PC-3 (cell line): ENCODE data around the gene TM4SF4. TPM values are rescaled to one million over a fixed set of nuclear protein-coding genes. Genes with fewer than 3 reads are reported as not detected.

Experiments
- ATAC-seq: fragments of 200-7000 bp; cut with Tn5 transposase; 2 replicates; pipeline ENCODE4 v1.9.1; 2020; ENCODE audit warnings: mild to moderate bottlenecking, moderate library complexity
- BruUV-seq: library from RNA; stranded (reverse); fragments of 400-500 nt; replicated peaks from 2 replicates; lab custom pipeline; 2021; lab: Mats Ljungman, UMichigan
- CTCF ChIA-PET: fragments of 300-600 bp; sonication (Branson Sonifier 250); formaldehyde crosslinking; loops from one replicate; lab custom pipeline; 2022; ENCODE audit warnings: antibody characterized with exemption; lab: Charles Lee
- POLR2A ChIA-PET: fragments of 300-600 bp; sonication (Branson Sonifier 250); formaldehyde crosslinking; loops from one replicate; lab custom pipeline; 2022; ENCODE audit warnings: antibody characterized with exemption; ENCODE audit not compliant: unreplicated experiment; lab: Charles Lee
- DNase-seq: peaks from one replicate; pipeline ENCODE4 v3.0.0-alpha.2; 2015
- H2AFZ ChIP-seq: fragments of 300-600 bp; sonication (generic); 2 replicates; pipeline ENCODE4 v1.6.0; 2016; ENCODE audit warnings: antibody characterized with exemption, low read length
- H3F3A ChIP-seq: fragments of 300-600 bp; sonication (generic); one replicate; pipeline ENCODE4 v1.6.0; 2017; ENCODE audit warnings: antibody characterized with exemption, low read length, control low read depth, mild to moderate bottlenecking; ENCODE audit not compliant: unreplicated experiment
- H3K27ac ChIP-seq: fragments of 300-600 bp; sonication (generic); 2 replicates; pipeline ENCODE4 v1.5.1; 2016; ENCODE audit warnings: mild to moderate bottlenecking, low read length
- H3K27me3 ChIP-seq: fragments of 300-600 bp; sonication (generic); 2 replicates; pipeline ENCODE4 v1.6.1; 2016; ENCODE audit warnings: low read length, mixed read lengths
- H3K36me3 ChIP-seq: fragments of 300-600 bp; sonication (generic); 2 replicates; pipeline ENCODE4 v1.6.1; 2016; ENCODE audit warnings: low read depth, mixed run types, low read length, mixed read lengths
- H3K4me1 ChIP-seq: fragments of 300-600 bp; sonication (generic); 2 replicates; pipeline ENCODE4 v1.5.1; 2016; ENCODE audit warnings: low read length; ENCODE audit not compliant: insufficient read depth
- H3K4me2 ChIP-seq: fragments of 300-600 bp; sonication (generic); 2 replicates; pipeline ENCODE4 v1.6.0; 2016; ENCODE audit warnings: low read length
- H3K4me3 ChIP-seq: fragments of 300-600 bp; sonication (generic); 2 replicates; pipeline ENCODE4 v1.5.1; 2016; ENCODE audit warnings: mild to moderate bottlenecking, low read length, mixed read lengths
- H3K79me2 ChIP-seq: fragments of 300-600 bp; sonication (generic); 2 replicates; pipeline ENCODE4 v1.6.1; 2017; ENCODE audit warnings: low read length, mixed read lengths
- H3K9ac ChIP-seq: fragments of 300-600 bp; sonication (generic); 2 replicates; pipeline ENCODE4 v1.6.0; 2016; ENCODE audit warnings: mild to moderate bottlenecking, low read length
- H3K9me2 ChIP-seq: fragments of 300-600 bp; sonication (generic); replicated peaks from 2 replicates; pipeline ENCODE4 v1.6.1; 2016; ENCODE audit warnings: mixed run types, low read length, mixed read lengths
- H3K9me3 ChIP-seq: fragments of 300-600 bp; sonication (generic); 2 replicates; pipeline ENCODE4 v1.6.1; 2016; ENCODE audit warnings: low read length, mixed read lengths
- H4K20me1 ChIP-seq: fragments of 300-600 bp; sonication (generic); 2 replicates; pipeline ENCODE4 v1.6.1; 2016; ENCODE audit warnings: low read length, mixed read lengths
- EZH2 ChIP-seq: fragments of 300-600 bp; sonication (generic); IDR thresholded peaks from one replicate; pipeline ENCODE4 v1.6.1; 2017; ENCODE audit warnings: antibody characterized with exemption, mild to moderate bottlenecking, low read length; ENCODE audit not compliant: unreplicated experiment
- EZH2phosphoT487 ChIP-seq: fragments of 300-600 bp; sonication (generic); IDR thresholded peaks from 2 replicates; pipeline ENCODE4 v1.6.1; 2018; ENCODE audit warnings: mild to moderate bottlenecking, antibody characterized with exemption, low read length, borderline replicate concordance
- intact Hi-C: fragments of 100-400 bp; cut with micrococcal nuclease; formaldehyde crosslinking; loops from 2 replicates; pipeline ENCODE4 v1.9.0; 2023
- total RNA-seq: library from RNA; depleted of rRNA; stranded (reverse); fragments of >200 nt; gene quantifications from 2 replicates; pipeline ENCODE4 v1.2.3, GENCODE V29; 2014
- TF ChIP-seq, protein P1 (sequence below): fragments of 300-600 bp; sonication (generic); conservative IDR thresholded peaks from 2 replicates; pipeline ENCODE4 v1.5.1; 2017; ENCODE audit warnings: antibody characterized with exemption, low read depth, mild to moderate bottlenecking, low read length

The TM4SF4 gene
- total RNA-seq, 1 experiment from 2014 or later: 0.40 TPM

DNA sequence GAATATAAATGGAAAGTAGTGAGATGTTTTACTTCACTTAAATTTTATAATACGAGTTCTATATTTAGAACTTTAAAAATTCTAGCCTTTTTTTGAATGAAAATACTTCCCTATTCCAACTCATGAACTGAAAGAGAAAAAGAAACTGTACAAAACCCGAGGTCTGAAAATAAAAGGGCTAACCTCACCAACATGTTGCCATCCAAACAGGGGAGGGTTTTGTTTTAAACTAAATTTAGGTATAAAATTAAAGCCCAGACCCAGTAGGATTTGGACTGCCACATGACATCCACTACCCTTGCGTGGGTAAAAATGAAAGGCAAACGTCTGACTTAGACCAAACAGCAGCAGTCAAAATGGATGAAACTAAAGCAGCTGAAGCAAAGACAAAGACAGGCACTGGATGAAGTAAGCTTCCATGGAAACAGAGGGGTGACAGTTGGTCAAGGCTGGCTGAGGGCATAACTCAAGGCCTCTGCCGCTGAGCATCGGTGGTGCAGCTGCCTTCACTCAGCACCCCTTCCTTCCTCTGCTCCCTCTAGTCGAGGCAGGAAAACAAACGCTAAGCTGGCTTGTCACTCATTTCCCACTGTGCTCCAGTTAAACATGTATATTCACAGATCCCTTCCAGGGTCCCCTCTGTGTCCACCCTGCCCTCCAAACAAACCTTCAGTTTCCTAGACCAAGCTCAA, 58.1 kb downstream of the TM4SF4 start:
- intact Hi-C loops: no loop called here
- Histone ChIP-seq H3F3A (no peaks in the 10 kb centered on the region), H4K20me1 (no peaks in the 10 kb centered on the region), H3K9ac (no peak overlapping the region), H3K27ac (no peak overlapping the region), H3K4me2 (no peak overlapping the region), H3K27me3 (no peaks in the 10 kb centered on the region), H3K36me3 (peaks cover 18% of the 10 kb centered on the region; the same call in 1 of the 2 replicates), H3K9me3 (no peaks in the 10 kb centered on the region), H2AFZ (no peak overlapping the region), H3K79me2 (peaks cover 49% of the 10 kb centered on the region), H3K4me3 (no peak overlapping the region), H3K4me1 (no peaks in the 10 kb centered on the region), H3K9me2 (no peaks in the 10 kb centered on the region)
- ChIA-PET CTCF (interaction anchor here (0.6 kb wide), 1 partner anchor 19 kb away, joined by 5 read pairs; no protein-coding TSS in a partner anchor), POLR2A (interaction anchor here (0.6 kb wide), 1 partner anchor 124 kb away, joined by 3 read pairs; no protein-coding TSS in a partner anchor)
- DNase-seq (no peak), ATAC-seq (no peak)
- BruUV-seq: no TSS peak
- TF ChIP-seq, protein P1, sequence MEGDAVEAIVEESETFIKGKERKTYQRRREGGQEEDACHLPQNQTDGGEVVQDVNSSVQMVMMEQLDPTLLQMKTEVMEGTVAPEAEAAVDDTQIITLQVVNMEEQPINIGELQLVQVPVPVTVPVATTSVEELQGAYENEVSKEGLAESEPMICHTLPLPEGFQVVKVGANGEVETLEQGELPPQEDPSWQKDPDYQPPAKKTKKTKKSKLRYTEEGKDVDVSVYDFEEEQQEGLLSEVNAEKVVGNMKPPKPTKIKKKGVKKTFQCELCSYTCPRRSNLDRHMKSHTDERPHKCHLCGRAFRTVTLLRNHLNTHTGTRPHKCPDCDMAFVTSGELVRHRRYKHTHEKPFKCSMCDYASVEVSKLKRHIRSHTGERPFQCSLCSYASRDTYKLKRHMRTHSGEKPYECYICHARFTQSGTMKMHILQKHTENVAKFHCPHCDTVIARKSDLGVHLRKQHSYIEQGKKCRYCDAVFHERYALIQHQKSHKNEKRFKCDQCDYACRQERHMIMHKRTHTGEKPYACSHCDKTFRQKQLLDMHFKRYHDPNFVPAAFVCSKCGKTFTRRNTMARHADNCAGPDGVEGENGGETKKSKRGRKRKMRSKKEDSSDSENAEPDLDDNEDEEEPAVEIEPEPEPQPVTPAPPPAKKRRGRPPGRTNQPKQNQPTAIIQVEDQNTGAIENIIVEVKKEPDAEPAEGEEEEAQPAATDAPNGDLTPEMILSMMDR: no peak
- TF ChIP-seq EZH2 (no peak), EZH2phosphoT487 (no peak)

GRCh38 chr3:149534082-149534481, 59.6 kb downstream of the TM4SF4 start:
- ATAC-seq: no peak
- POLR2A ChIA-PET: no interaction called here
- no peak overlapping the region for H3K4me2 ChIP-seq

More at GRCh38 chr3:149534082-149534481, 59.6 kb downstream of the TM4SF4 start:
- Histone ChIP-seq H3K9me3 (no peaks in the 10 kb centered on the region), H3K4me3 (no peak overlapping the region), H3K36me3 (peaks cover 17% of the 10 kb centered on the region; the same call in 1 of the 2 replicates), H4K20me1 (no peaks in the 10 kb centered on the region), H3K9ac (no peak overlapping the region), H2AFZ (no peak overlapping the region), H3K4me1 (no peaks in the 10 kb centered on the region), H3F3A (no peaks in the 10 kb centered on the region), H3K27me3 (no peaks in the 10 kb centered on the region), H3K9me2 (no peaks in the 10 kb centered on the region), H3K27ac (no peak overlapping the region), H3K79me2 (peaks cover 48% of the 10 kb centered on the region)
- DNase-seq: no peak
- intact Hi-C loops: no loop called here
- CTCF ChIA-PET: no interaction called here
- BruUV-seq: no TSS peak
- TF ChIP-seq, protein P1: no peak
- TF ChIP-seq EZH2 (no peak), EZH2phosphoT487 (no peak)
